G401 (cell line): ENCODE results near the gene SPEM3. TPM values are rescaled to one million over a fixed set of nuclear protein-coding genes. Genes with fewer than 3 reads are reported as not detected.
"Not testable (repeated sequence)": the region's sequence is repeated elsewhere in the genome, so short reads cannot be mapped to it uniquely, and the experiment has no call there.

Experiments
- DNase-seq: peaks from one replicate; pipeline ENCODE4 v3.0.0-alpha.2; 2015; ENCODE audit warnings: low spot score
- in situ Hi-C: cut with HindIII; loops from 2 replicates; pipeline ENCODE4 v1.10.0; 2016; ENCODE audit warnings: low sequenced_read_pairs, mixed read lengths
- total RNA-seq: library from RNA; depleted of rRNA; stranded (reverse); fragments of >200 nt; shearing (Covaris generic); gene quantifications from 2 replicates; pipeline ENCODE4 v1.2.3, GENCODE V29; 2014

Gene SPEM3
- total RNA-seq, 1 experiment from 2014 or later: not detected

DNA sequence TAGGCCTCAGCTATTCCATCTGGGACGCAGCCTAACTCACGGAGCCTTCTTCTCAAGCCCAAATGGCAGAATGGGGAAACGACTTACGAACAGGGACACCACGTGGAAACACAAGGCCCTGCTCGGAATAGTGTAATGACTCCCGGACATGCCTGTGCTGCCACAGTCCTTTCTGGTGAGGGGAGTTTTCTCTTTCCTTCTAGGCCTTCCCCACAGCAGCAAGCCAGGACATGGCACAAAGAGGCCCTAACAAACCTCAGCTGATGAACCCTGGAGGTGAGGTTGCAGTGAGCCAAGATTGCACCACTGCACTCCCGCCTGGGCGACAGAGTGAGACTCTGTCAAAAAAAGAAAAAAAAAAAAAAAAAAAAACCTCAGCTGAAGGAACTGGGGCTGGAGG is 35.4 kb downstream of the SPEM3 start:
- in situ Hi-C loops: no loop called here
- DNase-seq: no peak

DNA sequence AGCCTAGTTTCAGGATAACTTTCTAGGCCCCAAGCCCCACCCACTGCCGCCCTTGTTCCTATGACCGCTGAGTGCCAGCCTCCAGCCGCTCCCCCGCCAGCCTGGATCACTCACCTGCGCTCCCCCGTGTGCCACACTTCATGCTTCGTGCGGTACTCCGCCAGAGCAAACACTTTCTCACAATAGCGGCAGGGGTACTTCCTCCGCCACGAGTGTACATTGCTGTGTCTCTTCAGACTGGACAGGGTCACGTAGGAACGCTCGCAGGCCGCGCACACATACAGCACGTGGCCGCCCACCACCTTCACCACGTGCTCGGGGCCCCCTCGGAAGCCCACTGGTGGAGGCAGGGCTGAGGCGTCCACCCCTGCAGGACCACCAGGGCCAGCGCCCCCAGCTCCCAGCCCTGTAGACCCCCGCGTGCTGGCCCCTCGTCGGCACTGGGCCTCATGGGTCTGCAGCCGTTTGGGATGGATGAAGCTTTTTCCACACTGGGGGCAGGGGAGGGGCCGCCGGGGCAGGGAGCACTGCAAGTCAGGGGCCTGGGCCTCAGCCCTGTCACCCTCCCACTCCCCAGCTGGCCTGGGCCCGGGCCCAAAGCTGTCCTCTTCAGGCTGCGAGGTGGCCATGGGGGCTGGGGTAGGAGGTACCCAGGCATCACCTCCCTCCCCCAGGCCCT is 37.1 kb downstream of the SPEM3 start:
- in situ Hi-C loops: no loop called here

DNA sequence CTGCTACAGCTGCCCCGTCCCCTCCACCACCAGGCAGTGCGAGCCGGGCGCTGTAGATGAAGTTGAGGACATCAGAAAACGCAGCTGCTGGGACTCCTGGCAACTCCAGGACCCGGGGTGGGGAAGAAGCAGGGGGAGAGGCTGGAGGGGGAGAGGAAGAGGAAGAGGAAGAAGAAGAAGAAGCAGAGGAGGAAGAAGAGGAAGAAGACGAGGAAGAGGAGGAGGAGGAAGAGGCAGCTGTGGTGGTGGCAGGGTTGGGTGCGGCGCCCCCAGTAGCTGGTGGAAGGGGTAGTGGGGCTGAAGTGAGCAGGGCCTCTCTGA is 37.6 kb downstream of the SPEM3 start:
- in situ Hi-C loops: no loop called here
- no peak for DNase-seq

More for the DNA sequence above, 37.1 kb downstream of the SPEM3 start:
- DNase-seq: no peak

GRCh38 chr17:7466639-7467341 is 38.1 kb downstream of the SPEM3 start:
- in situ Hi-C loops: no loop called here
- peak; percentile 54 for DNase-seq

DNA sequence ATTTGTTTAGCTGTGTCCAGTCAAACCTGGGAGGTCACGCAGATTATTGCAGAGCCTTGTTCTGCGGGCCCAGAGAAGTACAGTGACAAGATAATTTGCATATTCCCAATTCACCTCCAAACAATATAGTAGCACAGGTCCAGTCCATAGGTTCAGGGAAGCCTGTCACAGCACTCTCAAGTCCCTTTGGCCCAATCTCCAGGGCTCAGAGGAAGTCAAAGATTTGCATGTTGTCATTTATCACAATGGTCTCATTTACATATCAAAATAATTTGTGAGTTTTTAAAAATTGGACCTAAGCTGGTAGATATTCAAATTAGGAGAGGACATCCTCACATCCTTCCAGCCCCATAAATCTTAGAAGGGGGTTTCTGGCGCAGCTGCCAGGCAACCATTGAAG is 38.8 kb downstream of the SPEM3 start:
- in situ Hi-C loops: no loop called here
- no peak for DNase-seq

DNA sequence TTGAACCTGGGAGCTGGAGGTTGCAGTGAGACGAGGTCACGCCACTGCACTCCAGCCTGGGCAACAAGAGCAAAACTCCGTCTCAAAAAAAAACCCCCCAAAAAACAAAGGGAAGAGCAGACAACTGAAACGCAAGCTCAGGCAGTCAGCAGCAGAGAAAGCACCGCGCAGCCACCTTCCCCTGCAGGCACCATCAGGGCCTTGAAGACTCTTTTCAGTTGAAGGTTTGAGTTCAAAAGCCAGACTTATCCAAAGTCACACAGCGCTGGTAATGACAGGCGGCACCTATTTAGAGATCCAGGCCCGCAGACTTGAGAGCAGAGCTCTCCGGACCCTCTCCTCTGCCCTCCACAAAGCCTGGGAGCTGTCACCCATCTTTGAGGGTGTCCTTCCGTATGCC is 39.6 kb downstream of the SPEM3 start:
- in situ Hi-C loops: no loop called here
- DNase-seq: no peak

- in situ Hi-C loops: no loop called here
- DNase-seq: no peak
These were observed 40.2 kb downstream of the SPEM3 start for GRCh38 chr17:7468804-7469389.

- DNase-seq, in situ Hi-C loops: not testable (repeated sequence)
These were observed 41.2 kb downstream of the SPEM3 start for GRCh38 chr17:7469843-7470242.

- in situ Hi-C loops, DNase-seq: not testable (repeated sequence)
These were observed 41.9 kb downstream of the SPEM3 start for GRCh38 chr17:7470457-7470973.

DNA sequence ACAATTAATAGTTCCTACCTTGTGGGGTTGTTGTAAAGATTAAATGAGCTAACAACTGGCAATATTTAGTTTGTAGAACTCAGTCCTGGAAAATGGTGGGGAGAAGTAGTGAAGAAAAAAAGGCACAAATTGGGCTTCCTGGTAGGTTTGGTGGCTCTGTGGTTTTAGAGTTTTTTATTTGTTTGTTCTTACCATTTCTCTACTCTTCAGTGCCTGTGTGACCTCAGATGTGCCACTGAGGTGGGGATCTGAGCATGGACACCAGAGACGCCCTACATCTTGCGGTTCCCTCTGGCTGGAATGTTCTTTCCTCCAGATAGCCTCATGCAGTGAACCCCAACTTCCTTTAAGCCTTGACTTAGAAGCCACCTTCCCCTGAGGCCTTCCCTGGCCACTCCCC is 43.1 kb downstream of the SPEM3 start:
- DNase-seq: no peak
- in situ Hi-C loops: no loop called here

DNA sequence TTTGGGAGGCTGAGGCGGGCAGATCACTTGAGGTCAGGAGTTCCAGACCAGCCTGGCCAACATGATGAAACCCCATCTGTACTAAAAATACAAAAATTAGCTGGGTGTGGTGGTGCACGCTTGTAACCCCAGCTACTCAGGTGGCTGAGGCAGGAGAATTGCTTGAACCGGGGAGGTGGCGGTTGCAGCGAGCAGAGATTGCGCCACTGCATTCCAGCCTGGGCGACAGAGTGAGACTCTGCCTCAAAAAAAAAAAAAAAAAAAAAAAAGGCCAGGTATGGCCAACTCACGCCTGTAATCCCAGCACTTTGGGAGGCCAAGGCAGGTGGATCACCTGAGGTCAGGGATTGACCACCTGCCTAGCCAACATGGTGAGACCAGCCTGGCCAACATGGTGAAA is 46.1 kb downstream of the SPEM3 start:
- in situ Hi-C loops: loop anchor here (25.0 kb wide), 1 partner anchor 87 kb away; the partner anchor contains the start of genes PLSCR3 and TNK1
- not testable (repeated sequence) for DNase-seq

DNA sequence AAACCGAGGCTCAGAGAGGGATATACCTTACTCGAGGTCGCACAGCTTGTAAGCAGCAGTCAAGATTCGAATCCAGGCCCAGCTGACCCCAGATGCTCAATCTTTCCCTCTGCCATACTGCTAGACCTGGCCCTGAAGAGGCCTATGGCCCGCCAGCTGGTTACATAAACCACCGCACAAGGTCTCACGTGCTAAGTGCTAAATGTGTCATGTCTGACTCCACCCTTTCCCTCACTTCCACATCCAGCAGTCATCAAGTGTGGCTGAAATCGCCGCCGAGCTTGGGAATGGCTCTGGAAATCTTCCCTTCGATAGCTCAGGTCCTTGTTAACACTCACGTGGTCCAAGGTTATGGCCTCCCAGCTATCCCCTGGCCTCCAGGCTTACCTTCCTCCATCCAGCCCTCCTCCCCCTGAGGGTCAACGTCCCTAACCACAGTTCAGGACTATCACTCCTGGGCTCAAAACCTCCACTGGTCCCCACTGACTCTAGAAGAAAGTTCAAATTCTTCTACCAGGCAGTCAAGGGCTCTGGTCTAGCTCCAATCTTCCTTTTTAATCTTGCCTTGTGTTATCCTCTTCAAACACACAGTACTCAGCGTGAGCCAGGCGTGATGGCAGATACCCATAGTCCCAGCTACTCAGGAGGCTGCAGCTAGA is 47.2 kb downstream of the SPEM3 start:
- in situ Hi-C loops: loop anchor here (25.0 kb wide), 1 partner anchor 89 kb away; the partner anchor contains the start of genes PLSCR3 and TNK1

GRCh38 chr17:7476494-7476893 is 47.8 kb downstream of the SPEM3 start:
- in situ Hi-C loops: loop anchor here (25.0 kb wide), 1 partner anchor 89 kb away; the partner anchor contains the start of genes PLSCR3 and TNK1
- DNase-seq: peak; percentile 21

More for the DNA sequence above, 47.2 kb downstream of the SPEM3 start:
- DNase-seq: peak; percentile 37

- DNase-seq: no peak
- in situ Hi-C loops: loop anchor here (25.0 kb wide), 1 partner anchor 90 kb away; the partner anchor contains the start of genes PLSCR3 and TNK1
These were observed 48.3 kb downstream of the SPEM3 start for GRCh38 chr17:7476951-7477350.

DNA sequence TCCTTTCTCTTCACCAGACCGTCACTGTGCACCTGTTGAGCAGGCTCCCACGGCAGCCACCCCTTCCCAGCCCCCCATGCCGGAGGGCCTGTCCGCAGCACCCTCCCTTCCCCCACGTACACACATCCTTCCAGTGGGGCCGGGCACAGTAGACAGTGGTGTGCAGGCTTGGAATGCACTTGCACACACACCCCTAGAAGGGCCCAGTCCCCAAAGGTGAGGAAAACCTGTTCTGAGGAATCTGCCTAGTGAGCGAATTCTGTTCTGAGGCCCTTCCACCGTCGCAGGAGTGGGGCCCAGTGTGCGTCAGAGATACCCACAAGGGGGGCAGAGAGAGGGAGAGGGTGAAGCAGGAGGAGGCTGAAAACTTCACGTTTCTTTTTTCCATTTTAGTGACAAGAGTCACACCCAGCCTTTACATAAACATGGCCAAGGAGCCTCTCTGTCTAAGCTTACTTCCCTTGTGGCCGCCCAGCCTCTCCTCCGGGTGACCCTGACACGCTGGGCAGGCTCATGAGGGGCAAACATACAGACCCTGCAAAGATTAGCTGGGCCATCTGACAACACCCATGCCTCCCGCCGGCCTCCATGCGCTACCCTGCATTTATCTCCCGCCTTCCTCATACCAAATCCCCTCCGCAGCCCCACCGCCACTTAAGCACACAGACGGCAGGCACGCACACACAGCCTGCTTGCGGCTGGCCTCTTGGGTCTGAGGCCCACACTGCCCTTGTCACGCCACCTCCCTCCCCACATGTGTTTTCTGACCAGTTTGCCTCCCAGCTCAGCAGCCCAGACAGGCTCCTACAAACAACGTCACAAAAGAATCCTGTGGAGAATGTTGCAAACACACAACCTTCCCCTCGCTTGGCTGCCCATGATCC is 49.0 kb downstream of the SPEM3 start:
- DNase-seq: peak; percentile 58
- in situ Hi-C loops: loop anchor here (25.0 kb wide), 1 partner anchor 90 kb away; the partner anchor contains the start of genes PLSCR3 and TNK1

DNA sequence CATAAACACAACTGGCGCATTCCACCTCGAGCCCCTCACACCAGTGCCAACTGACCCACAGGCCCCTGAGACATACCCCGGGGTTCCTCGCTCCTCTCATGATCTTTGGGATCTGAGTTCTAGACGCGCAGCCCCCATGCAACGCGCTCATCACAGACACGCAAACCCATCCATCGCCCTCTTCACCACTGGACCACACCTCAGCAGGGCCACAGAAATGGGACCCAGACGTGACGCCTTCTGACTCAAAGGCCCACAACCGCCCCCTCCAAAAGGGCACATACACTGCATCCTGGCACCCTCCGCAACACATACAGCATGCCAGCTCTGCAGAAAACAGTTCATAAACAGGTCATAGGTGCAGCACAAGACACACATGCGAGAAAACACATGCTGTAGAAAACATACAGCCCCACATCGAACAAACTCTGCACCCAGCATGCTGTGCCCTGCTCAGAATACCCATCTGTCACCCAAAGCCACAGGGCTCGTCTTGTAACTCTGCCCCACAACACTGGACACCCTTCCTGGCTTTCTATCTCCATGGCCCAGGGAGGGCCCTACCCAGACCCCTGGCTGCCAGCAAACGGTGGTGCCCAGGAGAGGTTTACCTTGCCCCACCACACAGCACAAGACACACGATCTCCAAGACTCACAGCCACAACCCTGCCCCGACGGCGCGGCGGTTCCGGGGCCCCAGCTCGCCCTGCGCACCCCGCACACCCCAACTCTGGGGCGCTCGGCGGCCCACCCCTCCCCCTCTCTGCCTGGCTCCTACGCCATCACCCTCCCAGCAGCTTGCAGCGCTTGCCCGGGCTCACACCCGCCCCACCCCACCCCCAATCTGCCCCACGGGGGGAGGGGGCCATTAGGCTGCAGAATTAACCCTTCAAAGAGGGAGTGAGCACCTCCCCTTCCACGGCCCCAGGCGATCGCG is 49.9 kb downstream of the SPEM3 start:
- in situ Hi-C loops: loop anchor here (25.0 kb wide), 1 partner anchor 91 kb away; the partner anchor contains the start of genes PLSCR3 and TNK1
- peak; percentile 57 for DNase-seq
